Adrenal gland (tissue), 5 donors: ENCODE data around the gene BCAS3.

ENCODE experiments used
- POLR2A ChIP-seq, 2 donors: fragments of 450-650 bp; IDR thresholded peaks; one replicate each; pipeline ENCODE4 v1.6.1; 2017; ENCODE audit warnings: antibody characterized with exemption in 2 of 2, mild to moderate bottlenecking in 2 of 2, moderate library complexity in 1 of 2
- TF ChIP-seq, protein P1 (sequence below), 6 experiments: fragments of 450-650 bp in 4 of 6; fragments of 200-600 bp in 2 of 6; sonication (generic) in 1 of 6; IDR thresholded peaks; 1 replicate in 5 of 6; 2 replicates in 1 of 6; pipeline versions ENCODE4 v1.5.1 to v1.8.0; 2016 to 2021; ENCODE audit warnings: antibody characterized with exemption in 6 of 6, mild to moderate bottlenecking in 2 of 6, moderate library complexity in 1 of 6
- donor health status: DM: no; HTN: no; CAD: no.

DNA sequence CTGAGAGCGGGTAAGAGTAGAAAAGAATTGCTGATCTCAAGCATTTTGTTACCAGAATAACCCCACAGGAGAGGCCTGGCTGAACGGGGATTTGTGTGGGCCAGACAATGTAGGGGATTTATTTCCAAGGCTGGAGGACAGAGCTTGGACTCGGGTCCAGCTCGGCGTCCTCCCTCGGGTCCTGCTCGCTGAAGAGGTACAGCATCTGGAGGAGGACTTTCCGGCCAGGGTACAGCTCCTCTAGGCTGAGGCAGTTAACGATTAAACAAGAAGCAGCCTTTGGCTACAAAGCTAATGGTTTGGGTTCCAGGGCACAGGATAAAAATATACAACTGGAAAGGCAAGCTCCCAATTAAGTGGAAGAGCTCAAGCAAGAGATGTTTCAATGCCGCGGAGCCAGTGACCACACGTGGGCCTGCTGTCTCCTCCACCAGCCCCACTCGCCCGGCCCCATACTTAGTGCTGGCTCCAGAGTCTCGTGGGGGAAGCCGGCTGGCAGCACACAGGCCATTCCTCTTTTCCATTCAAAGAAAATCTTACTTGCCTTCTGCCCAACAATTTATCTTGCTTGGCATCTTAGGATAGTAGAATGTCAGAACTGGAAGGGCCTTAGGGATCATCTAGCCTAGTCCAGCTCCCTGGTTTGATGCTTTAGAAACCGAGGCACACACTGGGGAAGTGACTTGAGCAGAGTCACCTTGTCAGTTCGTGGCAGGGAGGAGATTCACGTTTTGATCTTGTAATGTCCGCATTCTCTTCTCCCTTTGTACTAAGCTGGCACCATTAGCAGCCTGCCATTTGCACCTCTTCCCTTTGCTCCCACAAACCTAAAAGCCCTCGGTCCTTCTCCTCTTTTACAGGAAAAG is 636.0 kb downstream of the BCAS3 start:
- TF ChIP-seq, protein P1, sequence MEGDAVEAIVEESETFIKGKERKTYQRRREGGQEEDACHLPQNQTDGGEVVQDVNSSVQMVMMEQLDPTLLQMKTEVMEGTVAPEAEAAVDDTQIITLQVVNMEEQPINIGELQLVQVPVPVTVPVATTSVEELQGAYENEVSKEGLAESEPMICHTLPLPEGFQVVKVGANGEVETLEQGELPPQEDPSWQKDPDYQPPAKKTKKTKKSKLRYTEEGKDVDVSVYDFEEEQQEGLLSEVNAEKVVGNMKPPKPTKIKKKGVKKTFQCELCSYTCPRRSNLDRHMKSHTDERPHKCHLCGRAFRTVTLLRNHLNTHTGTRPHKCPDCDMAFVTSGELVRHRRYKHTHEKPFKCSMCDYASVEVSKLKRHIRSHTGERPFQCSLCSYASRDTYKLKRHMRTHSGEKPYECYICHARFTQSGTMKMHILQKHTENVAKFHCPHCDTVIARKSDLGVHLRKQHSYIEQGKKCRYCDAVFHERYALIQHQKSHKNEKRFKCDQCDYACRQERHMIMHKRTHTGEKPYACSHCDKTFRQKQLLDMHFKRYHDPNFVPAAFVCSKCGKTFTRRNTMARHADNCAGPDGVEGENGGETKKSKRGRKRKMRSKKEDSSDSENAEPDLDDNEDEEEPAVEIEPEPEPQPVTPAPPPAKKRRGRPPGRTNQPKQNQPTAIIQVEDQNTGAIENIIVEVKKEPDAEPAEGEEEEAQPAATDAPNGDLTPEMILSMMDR (IDR thresholded peaks at IDR 0.05), result no peak
- no peak for TF ChIP-seq POLR2A (IDR thresholded peaks at IDR 0.05)
